Testis (tissue), 3 donors: ENCODE measurements around the gene HRK. TPM values are rescaled to one million over a fixed set of nuclear protein-coding genes. Genes with fewer than 3 reads are reported as not detected.

Source experiments
- DNase-seq: peaks from one replicate; pipeline ENCODE4 v3.0.0-alpha.2; 2019
- H3K27ac ChIP-seq, 2 donors: fragments of 200-600 bp; sonication (generic); one replicate each; pipeline ENCODE4 v1.5.1; 2019
- H3K27me3 ChIP-seq: fragments of 200-600 bp; sonication (generic); one replicate; pipeline ENCODE4 v1.5.1; 2019
- H3K36me3 ChIP-seq: fragments of 200-600 bp; sonication (generic); one replicate; pipeline ENCODE4 v1.5.1; 2017; ENCODE audit warnings: low read depth; ENCODE audit errors: missing control alignments
- H3K4me1 ChIP-seq: fragments of 200-600 bp; sonication (generic); one replicate; pipeline ENCODE4 v1.5.1; 2019
- H3K4me3 ChIP-seq, 2 donors: fragments of 200-600 bp; sonication (generic); one replicate each; pipeline ENCODE4 v1.5.1; 2017 to 2019
- H3K9me3 ChIP-seq: fragments of 200-600 bp; sonication (generic); one replicate; pipeline ENCODE4 v1.5.1; 2017
- CTCF ChIP-seq, 3 experiments: fragments of 450-650 bp in 2 of 3; fragments of 200-600 bp in 1 of 3; sonication (generic) in 1 of 3; IDR thresholded peaks; one replicate each; pipeline ENCODE4 v1.5.1; 2016 to 2019; ENCODE audit warnings: antibody characterized with exemption in 3 of 3, mild to moderate bottlenecking in 2 of 3, moderate library complexity in 1 of 3
- POLR2A ChIP-seq: fragments of 450-650 bp; IDR thresholded peaks from one replicate; pipeline ENCODE4 v1.6.1; 2017; ENCODE audit warnings: antibody characterized with exemption, mild to moderate bottlenecking, moderate library complexity
- WGBS, 2 donors: methylation state at CpG; one replicate each; pipeline ENCODE4 v1.1.5; 2018; 5-methylcytosine and 5-hydroxymethylcytosine counted together
- intact Hi-C: fragments of 100-400 bp; cut with DNase I; formaldehyde crosslinking; loops from one replicate; pipeline ENCODE4 v1.15.1; 2023; ENCODE audit warnings: low total_unique reads
- polyA plus RNA-seq: library from polyadenylated mRNA; stranded (reverse); fragments of 350-450 nt; fragmentation: Illumina TruSeq; extraction: RNeasy Lipid Tissue Mini Kit (QIAGEN cat#74804); gene quantifications from one replicate; pipeline ENCODE4 v1.2.3, GENCODE V29; 2014; ENCODE audit warnings: low read depth, low replicate concordance; ENCODE audit not compliant: insufficient read depth
- total RNA-seq, 2 donors: library from RNA; depleted of rRNA; stranded (reverse); fragments of >200 nt; gene quantifications; one replicate each; pipeline ENCODE4 v1.2.3, GENCODE V29; 2016

The HRK gene
- total and polyA plus RNA-seq, 3 donors from 2014 or later, result 0.57 to 2.5 (median 1.4) TPM

GRCh38 chr12:116915326-116915725, 34.1 kb upstream of the HRK start:
- 100% methylated on average over 1 of the region's 1 CpG for WGBS, 2 donors

GRCh38 chr12:116910645-116911451, 29.6 kb upstream of the HRK start, which contains the start of gene FBXW8:
TSS of gene FBXW8 (plus strand) at chr12:116910950. CDS start at chr12:116911038, 88 bp downstream.
- WGBS, 2 donors, result 1 to 2% methylated on average over 15 to 26 of the region's 82 CpGs
- TF ChIP-seq POLR2A (no peak), CTCF (IDR thresholded peaks at IDR 0.05) (no peak)
- DNase-seq, result peak; percentile 82

More at GRCh38 chr12:116915326-116915725, 34.1 kb upstream of the HRK start:
- no peak for DNase-seq
- H3K27ac ChIP-seq, result no peak overlapping the region
- intact Hi-C loops, result no loop called here
- H3K4me3 ChIP-seq, result no peak overlapping the region
- no peaks in the 10 kb centered on the region for H3K4me1 ChIP-seq
- no peaks in the 10 kb centered on the region for H3K36me3 ChIP-seq
- H3K27me3 ChIP-seq, result no peaks in the 10 kb centered on the region
- TF ChIP-seq POLR2A (no peak), CTCF (IDR thresholded peaks at IDR 0.05) (no peak)
- H3K9me3 ChIP-seq, result no peaks in the 10 kb centered on the region

GRCh38 chr12:116910280-116910644, 29.0 kb upstream of the HRK start:
- Histone ChIP-seq H3K9me3 (no peaks in the 10 kb centered on the region), H3K4me3 (peak overlapping the region; percentile 74 to 86), H3K4me1 (no peaks in the 10 kb centered on the region), H3K36me3 (no peaks in the 10 kb centered on the region), H3K27ac (no peak overlapping the region), H3K27me3 (no peaks in the 10 kb centered on the region)
- TF ChIP-seq POLR2A (no peak), CTCF (IDR thresholded peaks at IDR 0.05) (no peak)
- DNase-seq, result no peak
- WGBS, 2 donors, result 38 to 50% methylated on average over 4 of the region's 4 CpGs
- intact Hi-C loops, result no loop called here

More at GRCh38 chr12:116910645-116911451, 29.6 kb upstream of the HRK start, which contains the start of gene FBXW8:
- intact Hi-C loops, result no loop called here
- H3K4me3 ChIP-seq, result peak within 1 kb of the TSS; percentile 74 to 86
- no peaks in the 10 kb centered on the region for H3K9me3 ChIP-seq
- no peaks in the 10 kb centered on the region for H3K36me3 ChIP-seq
- no peaks in the 10 kb centered on the region for H3K27me3 ChIP-seq
- no peaks in the 10 kb centered on the region for H3K4me1 ChIP-seq
- peak within 1 kb of the TSS; percentile 21 to 77 for H3K27ac ChIP-seq

- H3K4me3 ChIP-seq, result no peak overlapping the region
- TF ChIP-seq POLR2A (no peak), CTCF (IDR thresholded peaks at IDR 0.05) (no peak)
- no peaks in the 10 kb centered on the region for H3K36me3 ChIP-seq
- H3K9me3 ChIP-seq, result no peaks in the 10 kb centered on the region
- no peaks in the 10 kb centered on the region for H3K4me1 ChIP-seq
- WGBS, 2 donors, result 88 to 97% methylated on average over 4 of the region's 4 CpGs
- intact Hi-C loops, result no loop called here
- H3K27ac ChIP-seq, result no peak overlapping the region
- no peak for DNase-seq
- no peaks in the 10 kb centered on the region for H3K27me3 ChIP-seq
Measured at GRCh38 chr12:116906285-116906684, 25.0 kb upstream of the HRK start.
